ENCODE measurements around the gene ADAMTS4. TPM values are rescaled to one million over a fixed set of nuclear protein-coding genes. Genes with fewer than 3 reads are reported as not detected.

ADAMTS4 gene
- total and polyA plus RNA-seq, 9 of the 15 experiments (the other 6 are each of a cell fraction or from before 2014, with no cell fraction given), result 0.07 to 3.7 (median 0.41) TPM

DNA sequence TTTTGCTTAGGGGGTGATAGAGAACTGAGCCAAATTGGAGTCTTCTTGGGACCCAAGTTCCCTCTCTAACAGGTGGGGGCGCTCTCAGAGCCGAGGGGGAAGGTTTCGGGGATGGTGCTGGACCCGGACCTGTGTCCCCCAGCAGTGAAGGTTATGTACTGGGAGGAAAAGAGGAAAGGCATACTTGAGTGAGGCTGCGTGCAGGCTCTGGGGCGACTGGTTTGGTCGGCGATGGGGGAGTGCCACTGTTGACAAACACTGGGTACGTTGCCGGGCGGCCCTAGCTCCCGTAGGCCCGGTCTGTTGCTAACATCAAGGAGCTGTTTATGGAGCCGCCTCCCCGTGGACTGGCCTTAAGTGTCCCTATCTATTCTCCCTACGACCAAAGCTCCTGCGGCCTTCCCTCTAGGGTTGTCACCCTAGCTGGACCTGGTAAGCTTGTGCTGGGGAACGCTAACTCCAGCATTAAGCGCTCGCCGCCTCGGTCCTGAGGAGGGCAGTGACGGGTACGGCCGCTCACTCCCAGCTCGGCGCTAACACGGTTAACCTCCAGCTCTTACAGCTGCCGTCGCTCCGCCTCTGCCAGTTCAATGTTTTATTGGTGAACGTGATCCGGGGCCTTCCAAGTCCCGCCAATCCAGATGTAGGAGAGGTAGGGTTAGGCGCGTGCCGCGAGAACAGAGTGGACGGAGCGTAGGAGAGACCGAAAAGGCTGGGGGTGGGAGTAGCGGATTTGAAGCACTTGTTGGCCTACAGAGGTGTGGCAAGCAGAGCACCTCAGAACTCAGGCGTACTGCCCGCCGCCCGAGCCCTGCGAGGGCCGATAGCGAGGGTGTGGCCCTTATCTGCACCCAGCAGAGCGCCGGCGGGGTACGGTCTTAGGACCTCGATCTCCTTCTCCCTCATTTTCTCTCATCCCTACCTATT lies 32.8 kb downstream of the ADAMTS4 start, which contains the start of gene PPOX (continued):
- TF ChIP-seq, protein P1, sequence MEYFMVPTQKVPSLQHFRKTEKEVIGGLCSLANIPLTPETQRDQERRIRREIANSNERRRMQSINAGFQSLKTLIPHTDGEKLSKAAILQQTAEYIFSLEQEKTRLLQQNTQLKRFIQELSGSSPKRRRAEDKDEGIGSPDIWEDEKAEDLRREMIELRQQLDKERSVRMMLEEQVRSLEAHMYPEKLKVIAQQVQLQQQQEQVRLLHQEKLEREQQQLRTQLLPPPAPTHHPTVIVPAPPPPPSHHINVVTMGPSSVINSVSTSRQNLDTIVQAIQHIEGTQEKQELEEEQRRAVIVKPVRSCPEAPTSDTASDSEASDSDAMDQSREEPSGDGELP (CRISPR knock-in tag; IDR thresholded peaks at IDR 0.05; ENCODE audit: borderline replicate concordance), result peak; percentile 95
- peak; percentile 77 for TF ChIP-seq MYNN (IDR thresholded peaks at IDR 0.05)
- TF ChIP-seq MYNN (CRISPR knock-in tag; IDR thresholded peaks at IDR 0.05), result no peak
- TF ChIP-seq PRPF4 (IDR thresholded peaks at IDR 0.05; ENCODE audit: insufficient read depth, low read depth, low read length, poor library complexity, severe bottlenecking), result no peak
- no peak for TF ChIP-seq RNF219 (CRISPR knock-in tag; IDR thresholded peaks at IDR 0.05)
- peak; percentile 96 for TF ChIP-seq L3MBTL2 (IDR thresholded peaks at IDR 0.05)
- TF ChIP-seq STAG1 (CRISPR knock-in tag; IDR thresholded peaks at IDR 0.05; ENCODE audit: borderline replicate concordance), result no peak
- no peak for TF ChIP-seq ZNF212 (CRISPR knock-in tag; IDR thresholded peaks at IDR 0.05)
- peak; percentile 99 for TF ChIP-seq GATA2 (CRISPR knock-in tag; IDR thresholded peaks at IDR 0.05)
- TF ChIP-seq RFX5 (IDR thresholded peaks at IDR 0.05; ENCODE audit: low read depth, low read length), result 0 out of 2 replicates have a peak, but pooled peaks have one; percentile 34
- TF ChIP-seq NCOA6 (IDR thresholded peaks at IDR 0.05), result no peak
- TF ChIP-seq TAL1 (IDR thresholded peaks at IDR 0.05), result peak; percentile 99
- TF ChIP-seq, protein P2, sequence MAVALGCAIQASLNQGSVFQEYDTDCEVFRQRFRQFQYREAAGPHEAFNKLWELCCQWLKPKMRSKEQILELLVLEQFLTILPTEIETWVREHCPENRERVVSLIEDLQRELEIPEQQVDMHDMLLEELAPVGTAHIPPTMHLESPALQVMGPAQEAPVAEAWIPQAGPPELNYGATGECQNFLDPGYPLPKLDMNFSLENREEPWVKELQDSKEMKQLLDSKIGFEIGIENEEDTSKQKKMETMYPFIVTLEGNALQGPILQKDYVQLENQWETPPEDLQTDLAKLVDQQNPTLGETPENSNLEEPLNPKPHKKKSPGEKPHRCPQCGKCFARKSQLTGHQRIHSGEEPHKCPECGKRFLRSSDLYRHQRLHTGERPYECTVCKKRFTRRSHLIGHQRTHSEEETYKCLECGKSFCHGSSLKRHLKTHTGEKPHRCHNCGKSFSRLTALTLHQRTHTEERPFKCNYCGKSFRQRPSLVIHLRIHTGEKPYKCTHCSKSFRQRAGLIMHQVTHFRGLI (CRISPR knock-in tag; IDR thresholded peaks at IDR 0.05), result no peak
- TF ChIP-seq TAF9B (IDR thresholded peaks at IDR 0.05; ENCODE audit: partially characterized antibody), result no peak
- TF ChIP-seq, protein P3, sequence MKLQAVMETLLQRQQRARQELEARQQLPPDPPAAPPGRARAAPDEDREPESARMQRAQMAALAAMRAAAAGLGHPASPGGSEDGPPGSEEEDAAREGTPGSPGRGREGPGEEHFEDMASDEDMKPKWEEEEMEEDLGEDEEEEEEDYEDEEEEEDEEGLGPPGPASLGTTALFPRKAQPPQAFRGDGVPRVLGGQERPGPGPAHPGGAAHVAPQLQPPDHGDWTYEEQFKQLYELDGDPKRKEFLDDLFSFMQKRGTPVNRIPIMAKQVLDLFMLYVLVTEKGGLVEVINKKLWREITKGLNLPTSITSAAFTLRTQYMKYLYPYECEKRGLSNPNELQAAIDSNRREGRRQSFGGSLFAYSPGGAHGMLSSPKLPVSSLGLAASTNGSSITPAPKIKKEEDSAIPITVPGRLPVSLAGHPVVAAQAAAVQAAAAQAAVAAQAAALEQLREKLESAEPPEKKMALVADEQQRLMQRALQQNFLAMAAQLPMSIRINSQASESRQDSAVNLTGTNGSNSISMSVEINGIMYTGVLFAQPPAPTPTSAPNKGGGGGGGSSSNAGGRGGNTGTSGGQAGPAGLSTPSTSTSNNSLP (IDR thresholded peaks at IDR 0.05; ENCODE audit: borderline replicate concordance, low read depth, low read length), result peak; percentile 32; the same call in 1 of the 2 replicates
- peak; percentile 98 for TF ChIP-seq MTA2 (IDR thresholded peaks at IDR 0.05; ENCODE audit: low read depth)
- no peak for TF ChIP-seq HNRNPH1 (optimal IDR thresholded peaks at IDR 0.05; ENCODE audit: low read depth, low read length)
- TF ChIP-seq ETS2 (tag; IDR thresholded peaks at IDR 0.05; ENCODE audit: borderline replicate concordance, poor library complexity, severe bottlenecking), result no peak
- no peak for TF ChIP-seq BRF2 (IDR thresholded peaks at IDR 0.05; ENCODE audit: borderline replicate concordance, insufficient read depth, insufficient read length)
- peak; percentile 74 for TF ChIP-seq RBBP5 (IDR thresholded peaks at IDR 0.05; ENCODE audit: borderline replicate concordance, insufficient read depth, low read length, poor library complexity, severe bottlenecking)
